ENCODE results near the gene WDR12. TPM values are rescaled to one million over a fixed set of nuclear protein-coding genes. Genes with fewer than 3 reads are reported as not detected.
"Not testable (repeated sequence)": the region's sequence is repeated elsewhere in the genome, so short reads cannot be mapped to it uniquely, and the experiment has no call there.

WDR12 gene
- total RNA-seq, 4 donors from 2014 or later, result 6.2 to 18.7 (median 7.6) TPM

DNA sequence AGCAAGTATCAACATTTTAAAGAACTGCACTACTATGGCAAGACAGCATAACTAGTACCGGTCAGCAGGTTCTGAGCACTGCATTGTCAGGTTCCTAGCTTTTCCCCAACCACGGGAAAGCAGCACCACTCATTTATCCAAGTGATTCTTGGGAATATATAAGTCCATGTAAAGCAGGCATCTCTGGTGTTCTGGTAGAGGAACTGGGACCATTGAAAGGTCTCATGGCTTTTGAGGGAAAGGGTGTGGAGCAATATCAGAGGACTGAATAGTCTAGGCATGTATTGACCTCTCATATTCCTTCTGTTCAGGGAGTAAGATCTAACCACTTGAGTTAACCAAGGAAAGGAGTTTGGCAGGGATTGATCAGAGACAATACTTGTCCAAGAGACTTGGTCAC lies 33.8 kb downstream of the WDR12 start:
- WGBS, 2 donors, result 94 to 95% methylated on average over 2 of the region's 2 CpGs
- TF ChIP-seq, protein P1, sequence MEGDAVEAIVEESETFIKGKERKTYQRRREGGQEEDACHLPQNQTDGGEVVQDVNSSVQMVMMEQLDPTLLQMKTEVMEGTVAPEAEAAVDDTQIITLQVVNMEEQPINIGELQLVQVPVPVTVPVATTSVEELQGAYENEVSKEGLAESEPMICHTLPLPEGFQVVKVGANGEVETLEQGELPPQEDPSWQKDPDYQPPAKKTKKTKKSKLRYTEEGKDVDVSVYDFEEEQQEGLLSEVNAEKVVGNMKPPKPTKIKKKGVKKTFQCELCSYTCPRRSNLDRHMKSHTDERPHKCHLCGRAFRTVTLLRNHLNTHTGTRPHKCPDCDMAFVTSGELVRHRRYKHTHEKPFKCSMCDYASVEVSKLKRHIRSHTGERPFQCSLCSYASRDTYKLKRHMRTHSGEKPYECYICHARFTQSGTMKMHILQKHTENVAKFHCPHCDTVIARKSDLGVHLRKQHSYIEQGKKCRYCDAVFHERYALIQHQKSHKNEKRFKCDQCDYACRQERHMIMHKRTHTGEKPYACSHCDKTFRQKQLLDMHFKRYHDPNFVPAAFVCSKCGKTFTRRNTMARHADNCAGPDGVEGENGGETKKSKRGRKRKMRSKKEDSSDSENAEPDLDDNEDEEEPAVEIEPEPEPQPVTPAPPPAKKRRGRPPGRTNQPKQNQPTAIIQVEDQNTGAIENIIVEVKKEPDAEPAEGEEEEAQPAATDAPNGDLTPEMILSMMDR (IDR thresholded peaks at IDR 0.05), result no peak
- no peak for TF ChIP-seq POLR2A (IDR thresholded peaks at IDR 0.05)

DNA sequence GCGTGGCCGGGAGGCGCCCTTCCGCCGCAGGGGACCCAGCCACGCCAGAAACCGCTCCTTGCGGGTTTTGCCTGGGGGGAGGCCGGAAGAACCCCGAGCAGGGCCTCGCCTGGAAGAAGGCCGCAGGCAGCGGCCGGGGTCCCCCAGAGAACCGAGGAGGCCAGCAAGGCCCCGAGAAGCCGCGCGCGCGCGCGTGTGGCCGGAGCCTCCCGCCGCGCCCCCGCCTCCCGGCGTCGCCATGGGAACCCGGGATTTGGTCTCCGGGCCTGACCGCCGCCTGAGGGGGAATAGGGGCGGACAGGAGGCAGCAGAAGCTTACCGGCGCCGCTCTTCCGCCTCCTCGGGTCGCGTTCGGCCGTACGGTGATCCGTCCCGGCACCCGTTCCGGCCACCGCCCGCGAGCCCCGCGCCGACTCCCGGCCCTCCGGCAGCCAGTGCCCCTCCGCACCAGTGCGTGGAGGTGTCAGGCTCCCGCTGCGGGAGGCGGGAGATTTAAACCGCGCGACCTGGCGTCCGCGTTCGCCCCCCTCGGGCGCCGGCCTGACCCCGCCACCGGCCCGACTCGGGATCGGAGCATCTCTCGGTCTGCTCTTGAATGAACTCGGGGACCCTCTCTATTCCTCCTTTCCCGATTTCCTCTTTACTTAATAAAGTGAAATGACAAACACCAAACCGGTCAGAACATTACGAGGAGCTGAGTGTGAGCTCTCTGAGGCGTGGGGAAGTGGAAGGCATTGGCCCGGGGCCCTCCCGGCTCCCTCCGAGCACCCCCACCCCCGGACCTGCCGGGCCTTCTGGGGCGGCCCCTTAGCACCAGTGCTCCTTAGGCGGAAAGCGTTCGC lies 40.0 kb downstream of the WDR12 start, which contains the start of gene ICA1L:
Gene ICA1L (minus strand): TSS at position 467 of the 842 bp plus-strand sequence. CDS start 42,757 bp downstream, outside the sequence.
- H3K4me3 ChIP-seq (ENCODE audit: low read depth, poor library complexity, severe bottlenecking), result peak within 1 kb of the TSS; percentile 60
- intact Hi-C loops (cut with DNase I; ENCODE audit: low total_unique reads), result loop anchor here (10.0 kb wide), 1 partner anchor 287 kb away; no protein-coding TSS in a partner anchor
- WGBS, 2 donors, result 1% methylated on average over 54 to 68 of the region's 93 CpGs
- no peak for TF ChIP-seq POLR2A (IDR thresholded peaks at IDR 0.05)
- TF ChIP-seq, protein P1 (IDR thresholded peaks at IDR 0.05), result no peak
- peak; percentile 18 to 87 for DNase-seq (ENCODE audit: low spot score in 2 of 2)

More for the DNA sequence above, 33.8 kb downstream of the WDR12 start:
- intact Hi-C loops (cut with DNase I; ENCODE audit: low total_unique reads), result loop anchor here (10.0 kb wide), 1 partner anchor 293 kb away; no protein-coding TSS in a partner anchor
- H3K4me3 ChIP-seq (ENCODE audit: low read depth, poor library complexity, severe bottlenecking), result no peak overlapping the region
- no peak for DNase-seq (ENCODE audit: low spot score in 2 of 2)

DNA sequence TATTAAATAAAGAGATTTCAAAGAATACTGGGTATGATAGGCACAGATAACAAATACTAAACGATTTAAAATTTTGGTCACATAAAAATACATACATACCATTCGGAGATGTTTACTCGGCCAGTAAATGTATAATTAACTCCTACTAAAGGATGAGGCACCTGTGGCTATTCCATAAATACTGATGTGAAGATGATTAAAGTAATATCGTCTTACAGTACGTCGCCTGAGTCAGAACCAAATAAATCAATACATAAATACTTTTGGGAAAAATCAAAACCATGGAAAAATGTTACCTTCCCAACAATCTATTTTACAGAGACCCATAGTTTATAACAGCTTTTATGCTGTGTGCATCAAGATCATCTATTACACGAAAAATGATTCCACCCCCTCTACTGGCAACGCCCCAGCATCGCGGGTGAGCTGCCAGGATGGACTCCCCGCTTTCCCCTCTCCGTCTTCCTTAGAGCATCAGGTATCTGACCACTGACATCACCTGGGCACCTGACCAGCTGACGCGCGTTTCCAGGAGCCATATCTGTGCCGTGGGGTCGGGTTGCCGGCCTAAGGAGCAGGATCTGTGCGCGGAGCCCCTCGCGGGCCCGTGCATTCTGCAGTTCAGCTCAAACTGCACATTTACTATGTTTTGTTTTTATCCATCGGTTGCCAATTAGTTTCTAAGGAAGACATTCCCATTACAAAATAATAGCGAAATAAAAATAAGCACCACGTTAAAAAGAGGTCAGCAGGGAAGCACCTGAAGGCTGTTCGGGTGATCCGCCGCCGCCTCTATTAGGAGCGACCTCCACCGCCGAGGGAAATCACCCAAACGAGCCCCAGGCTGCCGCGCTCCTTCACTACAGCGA lies 40.8 kb downstream of the WDR12 start:
- H3K4me3 ChIP-seq (ENCODE audit: low read depth, poor library complexity, severe bottlenecking), result peak overlapping the region; percentile 60
- peak; percentile 32 to 90 for DNase-seq (ENCODE audit: low spot score in 2 of 2)
- TF ChIP-seq, protein P1 (IDR thresholded peaks at IDR 0.05), result no peak
- intact Hi-C loops (cut with DNase I; ENCODE audit: low total_unique reads), result loop anchor here (10.0 kb wide), 1 partner anchor 286 kb away; no protein-coding TSS in a partner anchor
- 3% methylated on average over 37 of the region's 37 CpGs for WGBS, 2 donors

DNA sequence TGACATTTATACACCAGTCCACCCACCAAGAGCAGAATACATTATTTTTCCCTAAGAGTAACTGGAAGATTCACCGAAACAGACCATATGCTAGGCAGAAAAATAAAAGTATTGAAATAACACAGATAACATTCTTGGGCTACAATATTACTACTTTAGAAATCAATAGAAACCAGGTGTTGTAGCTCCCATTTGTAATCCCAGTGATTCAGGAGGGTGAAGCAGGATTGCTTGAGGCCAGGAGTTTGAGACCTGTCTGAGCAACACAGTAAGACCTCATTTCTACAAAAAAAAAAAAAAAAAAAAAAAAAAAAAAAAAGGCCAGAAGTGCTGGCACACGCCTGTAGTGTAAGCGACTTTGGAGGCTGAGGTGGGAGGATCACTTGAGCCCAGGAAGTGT lies 49.5 kb downstream of the WDR12 start:
- intact Hi-C loops (cut with DNase I; ENCODE audit: low total_unique reads), result no loop called here

DNA sequence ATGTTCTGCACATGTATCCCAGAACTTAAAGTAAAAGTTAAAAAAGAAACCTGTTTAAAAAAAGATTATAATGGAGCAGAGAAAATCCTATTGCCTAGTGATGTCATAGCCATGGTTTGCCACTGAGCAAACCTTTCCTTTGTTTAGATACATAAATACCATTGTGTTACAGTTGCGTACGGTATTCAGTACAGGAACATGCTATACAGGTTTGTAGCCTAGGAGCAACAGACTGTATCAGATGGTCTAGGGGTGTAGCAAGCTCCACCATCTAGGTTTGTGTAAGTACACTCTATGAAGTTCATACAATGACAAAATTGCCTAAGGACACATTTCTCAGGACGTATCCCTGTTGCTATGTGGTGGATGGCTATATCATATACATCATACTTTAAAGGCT lies 52.9 kb downstream of the WDR12 start:
- intact Hi-C loops (cut with DNase I; ENCODE audit: low total_unique reads), result no loop called here
- no peak for DNase-seq (ENCODE audit: low spot score in 2 of 2)
- no peak overlapping the region for H3K4me3 ChIP-seq (ENCODE audit: low read depth, poor library complexity, severe bottlenecking)
- WGBS, 2 donors, result 72 to 83% methylated on average over 3 of the region's 3 CpGs
- TF ChIP-seq POLR2A (IDR thresholded peaks at IDR 0.05), result no peak
- TF ChIP-seq, protein P1 (IDR thresholded peaks at IDR 0.05), result no peak

More for the DNA sequence above, 49.5 kb downstream of the WDR12 start:
- no peak for DNase-seq (ENCODE audit: low spot score in 2 of 2)
- WGBS, 2 donors, result 94 to 98% methylated on average over 3 of the region's 3 CpGs
- no peak overlapping the region for H3K4me3 ChIP-seq (ENCODE audit: low read depth, poor library complexity, severe bottlenecking)
- TF ChIP-seq POLR2A (IDR thresholded peaks at IDR 0.05), result no peak
- TF ChIP-seq, protein P1 (IDR thresholded peaks at IDR 0.05), result no peak

DNA sequence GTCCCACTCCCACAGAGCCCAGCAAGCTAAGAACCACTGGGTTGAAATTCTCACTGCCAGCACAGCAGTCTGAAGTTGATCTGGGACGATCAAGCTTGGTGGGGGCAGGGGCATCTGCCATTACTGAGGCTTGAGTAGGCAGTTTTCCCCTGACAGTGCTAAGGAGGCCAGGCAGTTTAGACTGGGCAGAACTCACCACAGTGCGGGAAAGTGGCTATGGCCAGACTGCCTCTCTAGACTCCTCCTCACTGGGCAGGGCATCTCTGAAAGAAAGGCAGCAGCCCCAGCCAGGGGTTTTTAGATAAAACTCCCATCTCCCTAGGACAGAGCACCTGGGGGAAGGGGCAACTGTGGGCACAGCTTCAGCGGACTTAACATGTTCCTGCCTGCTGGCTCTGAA lies 62.1 kb downstream of the WDR12 start:
- intact Hi-C loops (cut with DNase I; ENCODE audit: low total_unique reads); DNase-seq (ENCODE audit: low spot score in 2 of 2); H3K4me3 ChIP-seq (ENCODE audit: low read depth, poor library complexity, severe bottlenecking): not testable (repeated sequence)
- 65 to 73% methylated on average over 2 of the region's 3 CpGs for WGBS, 2 donors

Measured in lower leg skin (tissue), 4 donors.